Large intestine (tissue), 3 donors: Measurements from ENCODE around the gene TBC1D2B. TPM values are rescaled to one million over a fixed set of nuclear protein-coding genes. Genes with fewer than 3 reads are reported as not detected.

Experiments
- DNase-seq, 2 donors: peaks; one replicate each; pipeline versions ENCODE4 v3.0.0 to v3.0.0-alpha.2; 2013
- H3K27ac ChIP-seq: one replicate; pipeline ENCODE4 v1.5.1; 2013; ENCODE audit warnings: low read length
- H3K27me3 ChIP-seq: 2 replicates; pipeline ENCODE4 v1.6.1; 2013; ENCODE audit warnings: low read length; ENCODE audit not compliant: control insufficient read depth, insufficient read depth
- H3K36me3 ChIP-seq: 2 replicates; pipeline ENCODE4 v1.6.1; 2013; ENCODE audit warnings: low read length; ENCODE audit not compliant: control insufficient read depth, insufficient read depth
- H3K4me1 ChIP-seq: one replicate; pipeline ENCODE4 v1.6.1; 2013; ENCODE audit warnings: low read length; ENCODE audit not compliant: control insufficient read depth, insufficient read depth
- H3K4me3 ChIP-seq: one replicate; pipeline ENCODE4 v1.5.1; 2013; ENCODE audit warnings: low read length
- H3K9me3 ChIP-seq: one replicate; pipeline ENCODE4 v1.6.1; 2013; ENCODE audit warnings: mild to moderate bottlenecking, low read depth, low read length, moderate library complexity; ENCODE audit not compliant: control insufficient read depth
- WGBS: methylation state at CpG from one replicate; pipeline ENCODE4 v1.1.5; 2013; ENCODE audit warnings: low lambda C conversion rate; ENCODE audit not compliant: insufficient coverage; 5-methylcytosine and 5-hydroxymethylcytosine counted together
- polyA plus RNA-seq: library from polyadenylated mRNA; unstranded; fragments of 120-200 nt; gene quantifications from one replicate; pipeline ENCODE4 v1.2.1, GENCODE V29; 2013

TBC1D2B gene
- polyA plus RNA-seq, 1 donor = 44.6 TPM

GRCh38 chr15:78083687-78084448 lies 6.4 kb upstream of the TBC1D2B start:
- Histone ChIP-seq H3K9me3 (no peaks in the 10 kb centered on the region), H3K36me3 (no peaks in the 10 kb centered on the region), H3K27me3 (no peaks in the 10 kb centered on the region), H3K27ac (peak overlapping the region; percentile 18), H3K4me3 (no peak overlapping the region), H3K4me1 (peaks cover 41% of the 10 kb centered on the region)
- no CpG with 5 or more reads among the region's 6 CpGs for WGBS
- peak in 1 of 2 donors; percentile 60 for DNase-seq

- no peak for DNase-seq
- Histone ChIP-seq H3K36me3 (no peaks in the 10 kb centered on the region), H3K4me1 (peaks cover 37% of the 10 kb centered on the region), H3K4me3 (no peak overlapping the region), H3K27ac (no peak overlapping the region), H3K9me3 (no peaks in the 10 kb centered on the region), H3K27me3 (no peaks in the 10 kb centered on the region)
- no CpG with 5 or more reads among the region's 4 CpGs for WGBS
Measured at GRCh38 chr15:78083186-78083585, 5.7 kb upstream of the TBC1D2B start.

- no peaks in the 10 kb centered on the region for H3K27me3 ChIP-seq
- H3K27ac ChIP-seq = peak overlapping the region; percentile 10
- no peaks in the 10 kb centered on the region for H3K9me3 ChIP-seq
- H3K36me3 ChIP-seq = no peaks in the 10 kb centered on the region
- DNase-seq = peak in 1 of 2 donors; percentile 3
- H3K4me3 ChIP-seq = no peak overlapping the region
- whole genome bisulfite sequencing = no CpG with 5 or more reads among the region's 1 CpG
- peaks cover 40% of the 10 kb centered on the region for H3K4me1 ChIP-seq
Measured at GRCh38 chr15:78082743-78083110, 5.2 kb upstream of the TBC1D2B start.

GRCh38 chr15:78082106-78082742 lies 4.7 kb upstream of the TBC1D2B start:
- peaks cover 40% of the 10 kb centered on the region for H3K4me1 ChIP-seq
- WGBS = no CpG with 5 or more reads among the region's 5 CpGs
- no peaks in the 10 kb centered on the region for H3K36me3 ChIP-seq
- no peak overlapping the region for H3K27ac ChIP-seq
- H3K4me3 ChIP-seq = no peak overlapping the region
- H3K9me3 ChIP-seq = no peaks in the 10 kb centered on the region
- peak in 1 of 2 donors; percentile 16 for DNase-seq
- no peaks in the 10 kb centered on the region for H3K27me3 ChIP-seq

GRCh38 chr15:78080088-78080460 lies 2.6 kb upstream of the TBC1D2B start:
- peak overlapping the region; percentile 58 for H3K27ac ChIP-seq
- DNase-seq = no peak
- no peaks in the 10 kb centered on the region for H3K27me3 ChIP-seq
- WGBS = no CpG with 5 or more reads among the region's 8 CpGs
- H3K4me3 ChIP-seq = no peak overlapping the region
- H3K9me3 ChIP-seq = no peaks in the 10 kb centered on the region
- H3K4me1 ChIP-seq = peaks cover 45% of the 10 kb centered on the region
- no peaks in the 10 kb centered on the region for H3K36me3 ChIP-seq

GRCh38 chr15:78079298-78080087 lies 2.0 kb upstream of the TBC1D2B start:
- H3K36me3 ChIP-seq = no peaks in the 10 kb centered on the region
- no CpG with 5 or more reads among the region's 11 CpGs for WGBS
- no peaks in the 10 kb centered on the region for H3K9me3 ChIP-seq
- H3K4me1 ChIP-seq = peaks cover 47% of the 10 kb centered on the region
- H3K4me3 ChIP-seq = no peak overlapping the region
- H3K27me3 ChIP-seq = no peaks in the 10 kb centered on the region
- H3K27ac ChIP-seq = peak overlapping the region; percentile 58
- DNase-seq = peak in 1 of 2 donors; percentile 50

GRCh38 chr15:78077871-78078210 lies 330 bp upstream of the TBC1D2B start:
- H3K4me3 ChIP-seq = peak overlapping the region; percentile 54
- no peaks in the 10 kb centered on the region for H3K27me3 ChIP-seq
- WGBS = no CpG with 5 or more reads among the region's 7 CpGs
- no peaks in the 10 kb centered on the region for H3K9me3 ChIP-seq
- H3K27ac ChIP-seq = peak overlapping the region; percentile 39
- H3K36me3 ChIP-seq = no peaks in the 10 kb centered on the region
- DNase-seq = no peak
- H3K4me1 ChIP-seq = peaks cover 44% of the 10 kb centered on the region

GRCh38 chr15:78076231-78077052 lies 1.1 kb downstream of the TBC1D2B start:
- Histone ChIP-seq H3K9me3 (no peaks in the 10 kb centered on the region), H3K27ac (peak overlapping the region; percentile 77), H3K27me3 (no peaks in the 10 kb centered on the region), H3K36me3 (peaks cover 2% of the 10 kb centered on the region), H3K4me1 (peaks cover 51% of the 10 kb centered on the region), H3K4me3 (peak overlapping the region; percentile 80)
- DNase-seq = no peak
- WGBS = no CpG with 5 or more reads among the region's 17 CpGs

GRCh38 chr15:78075490-78076230 lies 1.9 kb downstream of the TBC1D2B start:
- Histone ChIP-seq H3K27me3 (no peaks in the 10 kb centered on the region), H3K9me3 (no peaks in the 10 kb centered on the region), H3K36me3 (peaks cover 2% of the 10 kb centered on the region), H3K4me3 (peak overlapping the region; percentile 80), H3K4me1 (peaks cover 52% of the 10 kb centered on the region), H3K27ac (peak overlapping the region; percentile 77)
- WGBS = no CpG with 5 or more reads among the region's 7 CpGs
- DNase-seq = peak; percentile 74 to 87
